Neural progenitor cell (in vitro differentiated cells): ENCODE results near the gene PDE7B. TPM values are rescaled to one million over a fixed set of nuclear protein-coding genes. Genes with fewer than 3 reads are reported as not detected.

Experiments used
- DNase-seq: peaks from one replicate; pipeline ENCODE4 v3.0.0-alpha.2; 2016; ENCODE audit warnings: low spot score
- H2AFZ ChIP-seq: fragments of 200-600 bp; sonication (generic); replicated peaks from 2 replicates; pipeline ENCODE4 v1.6.1; 2016; ENCODE audit warnings: antibody characterized with exemption
- H3F3A ChIP-seq: fragments of 200-600 bp; sonication (generic); 2 replicates; pipeline ENCODE4 v1.6.1; 2016; ENCODE audit warnings: antibody characterized with exemption, low read depth
- H3K27ac ChIP-seq: fragments of 200-600 bp; sonication (generic); 2 replicates; pipeline ENCODE4 v1.5.1; 2016; ENCODE audit warnings: mild to moderate bottlenecking
- H3K27me3 ChIP-seq: fragments of 200-600 bp; sonication (generic); 2 replicates; pipeline ENCODE4 v1.6.1; 2016; ENCODE audit warnings: mild to moderate bottlenecking, moderate library complexity
- H3K36me3 ChIP-seq: fragments of 200-600 bp; sonication (generic); 2 replicates; pipeline ENCODE4 v1.5.1; 2016
- H3K4me1 ChIP-seq: fragments of 200-600 bp; sonication (generic); 2 replicates; pipeline ENCODE4 v1.6.1; 2016; ENCODE audit warnings: mixed run types
- H3K4me2 ChIP-seq: fragments of 200-600 bp; sonication (generic); 2 replicates; pipeline ENCODE4 v1.6.1; 2016
- H3K4me3 ChIP-seq: fragments of 200-600 bp; sonication (generic); 2 replicates; pipeline ENCODE4 v1.5.1; 2016
- H3K79me2 ChIP-seq: fragments of 200-600 bp; sonication (generic); 2 replicates; pipeline ENCODE4 v1.6.1; 2016; ENCODE audit warnings: low read depth
- H3K9ac ChIP-seq: fragments of 200-600 bp; sonication (generic); 2 replicates; pipeline ENCODE4 v1.6.1; 2016
- H3K9me3 ChIP-seq: fragments of 200-600 bp; sonication (generic); 2 replicates; pipeline ENCODE4 v1.5.1; 2016; ENCODE audit warnings: low read depth
- H4K20me1 ChIP-seq: fragments of 200-600 bp; sonication (generic); 2 replicates; pipeline ENCODE4 v1.6.1; 2016; ENCODE audit warnings: low read depth
- H3K27ac Mint-ChIP-seq: 3 replicates; pipeline ENCODE4 v1.8.0; 2021; ENCODE audit warnings: mixed read lengths
- H3K27me3 Mint-ChIP-seq: 2 replicates; pipeline ENCODE4 v1.8.0; 2022; ENCODE audit warnings: low read depth, mild to moderate bottlenecking, inconsistent platforms, moderate library complexity, mixed read lengths; ENCODE audit not compliant: insufficient read depth
- H3K36me3 Mint-ChIP-seq: 3 replicates; pipeline ENCODE4 v1.8.0; 2021; ENCODE audit warnings: mixed read lengths
- H3K4me1 Mint-ChIP-seq: 3 replicates; pipeline ENCODE4 v1.8.0; 2021; ENCODE audit warnings: mixed read lengths
- H3K4me3 Mint-ChIP-seq: 3 replicates; pipeline ENCODE4 v1.8.0; 2021; ENCODE audit warnings: mild to moderate bottlenecking, moderate library complexity, mixed read lengths
- H3K9me3 Mint-ChIP-seq: 3 replicates; pipeline ENCODE4 v1.8.0; 2020; ENCODE audit warnings: mixed read lengths
- EZH2 ChIP-seq: fragments of 200-600 bp; sonication (generic); IDR thresholded peaks from 2 replicates; pipeline ENCODE4 v1.6.1; 2017; ENCODE audit warnings: antibody characterized with exemption, mild to moderate bottlenecking, moderate library complexity
- EZH2phosphoT487 ChIP-seq: fragments of 200-600 bp; sonication (generic); IDR thresholded peaks from 2 replicates; pipeline ENCODE4 v1.6.1; 2017; ENCODE audit warnings: antibody characterized with exemption
- total RNA-seq: library from RNA; depleted of rRNA; stranded (reverse); fragments of >200 nt; gene quantifications from 2 replicates; pipeline ENCODE4 v1.2.3, GENCODE V29; 2015; ENCODE audit warnings: low replicate concordance
- TF ChIP-seq, protein P1 (sequence below): fragments of 200-600 bp; sonication (generic); IDR thresholded peaks from 2 replicates; pipeline ENCODE4 v1.5.1; 2017; ENCODE audit warnings: antibody characterized with exemption, mild to moderate bottlenecking

The PDE7B gene
- total RNA-seq, 1 donor from 2014 or later, result 0.04 TPM

DNA sequence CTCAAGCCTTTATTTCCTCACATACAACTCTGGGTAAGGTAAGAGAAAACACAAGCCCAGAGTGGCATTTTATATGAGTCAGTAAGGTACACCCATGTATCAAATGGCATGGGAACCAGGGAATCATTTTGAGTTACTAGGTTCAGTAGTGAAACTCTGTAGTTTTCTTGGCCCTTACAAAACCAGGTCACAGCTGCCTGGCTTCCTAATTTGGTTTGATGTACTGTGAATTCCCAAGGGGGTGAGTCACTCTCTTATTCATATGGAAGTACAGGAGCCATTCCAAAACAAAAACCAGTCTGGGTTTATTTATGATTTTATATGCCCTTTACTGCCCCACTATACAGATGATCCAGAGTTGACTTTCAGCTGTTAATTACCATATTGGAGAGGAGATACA, 70.7 kb downstream of the PDE7B start:
- Histone ChIP-seq H2AFZ (no peak overlapping the region), H3K9me3 (no peaks in the 10 kb centered on the region), H3K79me2 (no peaks in the 10 kb centered on the region), H3K4me1 (no peaks in the 10 kb centered on the region), H3K27ac (no peak overlapping the region), H3K4me2 (no peak overlapping the region), H3K27me3 (no peaks in the 10 kb centered on the region), H3K9ac (no peak overlapping the region), H3F3A (no peaks in the 10 kb centered on the region), H3K4me3 (no peak overlapping the region), H4K20me1 (no peaks in the 10 kb centered on the region), H3K36me3 (no peaks in the 10 kb centered on the region)
- Mint-ChIP-seq H3K4me1 (no peaks in the 10 kb centered on the region), H3K27me3 (peaks cover 3% of the 10 kb centered on the region), H3K27ac (no peak overlapping the region), H3K4me3 (no peak overlapping the region), H3K9me3 (no peaks in the 10 kb centered on the region), H3K36me3 (no peaks in the 10 kb centered on the region)
- TF ChIP-seq, protein P1, sequence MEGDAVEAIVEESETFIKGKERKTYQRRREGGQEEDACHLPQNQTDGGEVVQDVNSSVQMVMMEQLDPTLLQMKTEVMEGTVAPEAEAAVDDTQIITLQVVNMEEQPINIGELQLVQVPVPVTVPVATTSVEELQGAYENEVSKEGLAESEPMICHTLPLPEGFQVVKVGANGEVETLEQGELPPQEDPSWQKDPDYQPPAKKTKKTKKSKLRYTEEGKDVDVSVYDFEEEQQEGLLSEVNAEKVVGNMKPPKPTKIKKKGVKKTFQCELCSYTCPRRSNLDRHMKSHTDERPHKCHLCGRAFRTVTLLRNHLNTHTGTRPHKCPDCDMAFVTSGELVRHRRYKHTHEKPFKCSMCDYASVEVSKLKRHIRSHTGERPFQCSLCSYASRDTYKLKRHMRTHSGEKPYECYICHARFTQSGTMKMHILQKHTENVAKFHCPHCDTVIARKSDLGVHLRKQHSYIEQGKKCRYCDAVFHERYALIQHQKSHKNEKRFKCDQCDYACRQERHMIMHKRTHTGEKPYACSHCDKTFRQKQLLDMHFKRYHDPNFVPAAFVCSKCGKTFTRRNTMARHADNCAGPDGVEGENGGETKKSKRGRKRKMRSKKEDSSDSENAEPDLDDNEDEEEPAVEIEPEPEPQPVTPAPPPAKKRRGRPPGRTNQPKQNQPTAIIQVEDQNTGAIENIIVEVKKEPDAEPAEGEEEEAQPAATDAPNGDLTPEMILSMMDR, result no peak
- TF ChIP-seq EZH2phosphoT487 (no peak), EZH2 (no peak)
- no peak for DNase-seq

DNA sequence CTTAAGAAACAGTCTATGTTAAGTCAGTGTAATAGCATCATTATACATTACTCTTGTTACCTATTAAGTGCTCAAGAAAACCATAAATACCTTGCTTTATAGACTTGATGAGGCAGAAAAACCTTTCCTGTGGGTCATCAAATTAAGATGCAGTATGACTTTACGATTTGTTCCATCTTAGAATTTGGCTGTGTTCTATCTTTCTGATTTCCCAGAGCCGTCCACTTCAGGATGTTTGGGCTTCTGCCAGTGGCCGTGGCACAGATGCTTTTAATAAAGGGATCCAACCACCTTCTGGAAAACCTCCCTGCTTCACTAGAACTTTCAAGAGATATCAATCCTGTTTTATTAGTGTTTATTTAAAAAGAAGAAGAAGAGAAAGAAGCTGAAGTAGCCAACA, 71.2 kb downstream of the PDE7B start:
- no peak overlapping the region for H3K27ac ChIP-seq
- peaks cover 3% of the 10 kb centered on the region for H3K27me3 Mint-ChIP-seq

DNA sequence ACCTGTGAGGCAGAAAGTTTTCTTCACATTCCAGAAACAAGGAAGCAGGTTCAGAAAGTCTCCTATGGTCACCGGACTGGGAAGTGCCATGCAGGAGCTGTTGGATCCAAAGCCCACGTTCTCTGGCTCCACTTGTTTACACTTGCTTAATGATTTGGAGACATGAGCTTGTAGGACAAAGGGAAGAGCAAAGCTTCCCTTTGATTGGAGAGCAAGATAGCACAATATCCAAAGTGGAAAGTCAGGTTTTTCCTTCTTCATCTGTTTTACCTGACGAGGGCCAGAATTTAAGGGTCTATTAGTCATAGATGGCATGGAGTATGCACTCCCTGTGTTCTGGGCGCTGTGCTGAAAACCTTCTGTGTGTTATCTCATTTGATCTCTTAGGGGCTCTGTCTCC, 81.2 kb downstream of the PDE7B start:
- Mint-ChIP-seq H3K27ac (no peak overlapping the region), H3K27me3 (no peaks in the 10 kb centered on the region)

More for the DNA sequence above, 71.2 kb downstream of the PDE7B start:
- Mint-ChIP-seq H3K36me3 (no peaks in the 10 kb centered on the region), H3K9me3 (no peaks in the 10 kb centered on the region), H3K27ac (no peak overlapping the region), H3K4me3 (no peak overlapping the region), H3K4me1 (no peaks in the 10 kb centered on the region)
- no peak for DNase-seq
- H3K27me3 ChIP-seq, result no peaks in the 10 kb centered on the region
- H3K79me2 ChIP-seq, result no peaks in the 10 kb centered on the region
- TF ChIP-seq, protein P1, result no peak
- TF ChIP-seq EZH2phosphoT487 (no peak), EZH2 (no peak)
- no peaks in the 10 kb centered on the region for H3K9me3 ChIP-seq
- H3F3A ChIP-seq, result no peaks in the 10 kb centered on the region
- no peak overlapping the region for H3K9ac ChIP-seq
- no peak overlapping the region for H3K4me2 ChIP-seq
- H3K4me1 ChIP-seq, result no peaks in the 10 kb centered on the region
- H3K4me3 ChIP-seq, result no peak overlapping the region
- no peaks in the 10 kb centered on the region for H3K36me3 ChIP-seq
- H4K20me1 ChIP-seq, result no peaks in the 10 kb centered on the region
- no peak overlapping the region for H2AFZ ChIP-seq

More for the DNA sequence above, 81.2 kb downstream of the PDE7B start:
- no peak overlapping the region for H3K27ac ChIP-seq
- H3K9me3 ChIP-seq, result no peaks in the 10 kb centered on the region
- no peaks in the 10 kb centered on the region for H3K4me1 ChIP-seq
- no peaks in the 10 kb centered on the region for H3F3A ChIP-seq
- no peak overlapping the region for H3K9ac ChIP-seq
- H3K4me3 ChIP-seq, result no peak overlapping the region
- H3K4me1 Mint-ChIP-seq, result no peaks in the 10 kb centered on the region
- peaks cover 3% of the 10 kb centered on the region for H3K9me3 Mint-ChIP-seq
- H4K20me1 ChIP-seq, result no peaks in the 10 kb centered on the region
- H3K79me2 ChIP-seq, result no peaks in the 10 kb centered on the region
- no peak overlapping the region for H3K4me2 ChIP-seq
- no peaks in the 10 kb centered on the region for H3K36me3 Mint-ChIP-seq
- no peaks in the 10 kb centered on the region for H3K27me3 ChIP-seq
- H2AFZ ChIP-seq, result no peak overlapping the region
- no peaks in the 10 kb centered on the region for H3K36me3 ChIP-seq
- DNase-seq, result no peak
- TF ChIP-seq, protein P1, result no peak
- TF ChIP-seq EZH2, result no peak
- no peak for TF ChIP-seq EZH2phosphoT487
- no peak overlapping the region for H3K4me3 Mint-ChIP-seq
